Sigmoid colon (tissue), 4 donors: ENCODE measurements around the gene TMEM214.
A peak's percentile ranks its signal among the peaks of the same experiment; 100 is the strongest.

Experiments used
- EP300 ChIP-seq, 4 donors: sonication (generic); formaldehyde crosslinking; IDR thresholded peaks; one replicate each; pipeline ENCODE4 v1.6.1; 2017; ENCODE audit warnings: antibody characterized with exemption in 4 of 4
- POLR2A ChIP-seq, 2 donors: fragments of 450-650 bp; IDR thresholded peaks; one replicate each; pipeline ENCODE4 v1.6.1; 2016; ENCODE audit warnings: antibody characterized with exemption in 2 of 2, mild to moderate bottlenecking in 2 of 2, moderate library complexity in 2 of 2
- TF ChIP-seq, protein P1 (sequence below), 4 experiments: fragments of 450-650 bp in 3 of 4; fragments of 200-600 bp in 1 of 4; IDR thresholded peaks; one replicate each; pipeline ENCODE4 v1.5.1; 2016 to 2019; ENCODE audit warnings: antibody characterized with exemption in 4 of 4, mild to moderate bottlenecking in 3 of 4, moderate library complexity in 2 of 4

DNA sequence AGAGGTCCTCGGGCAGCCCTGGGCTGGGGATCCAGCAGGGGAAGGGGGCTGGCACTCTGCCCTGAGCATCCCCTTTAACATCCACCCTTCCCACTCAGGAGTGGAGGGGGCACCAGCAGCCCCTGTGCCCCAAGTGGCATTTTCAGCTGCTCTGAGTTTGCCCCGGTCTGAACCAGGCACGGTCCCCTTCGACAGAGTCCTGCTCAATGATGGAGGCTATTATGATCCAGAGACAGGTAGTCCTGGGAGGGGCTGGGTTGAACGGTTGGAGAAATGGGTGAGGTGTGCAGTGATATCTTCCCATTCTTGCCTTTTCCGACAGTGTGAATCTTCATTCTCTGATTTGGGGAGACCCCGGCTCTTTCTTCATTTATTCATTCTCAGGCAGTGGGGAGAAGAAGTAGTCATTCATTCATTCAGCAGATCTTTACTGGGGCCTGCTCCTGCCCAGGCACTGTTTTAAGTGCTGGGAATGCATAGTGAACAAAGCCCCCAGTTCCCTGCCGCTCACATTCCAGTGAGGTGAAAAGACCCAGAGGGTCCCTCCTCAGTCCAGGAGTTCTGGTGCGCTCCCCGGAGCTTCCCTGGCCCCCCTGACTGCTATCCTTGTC is 52.4 kb downstream of the TMEM214 start:
- TF ChIP-seq, protein P1, sequence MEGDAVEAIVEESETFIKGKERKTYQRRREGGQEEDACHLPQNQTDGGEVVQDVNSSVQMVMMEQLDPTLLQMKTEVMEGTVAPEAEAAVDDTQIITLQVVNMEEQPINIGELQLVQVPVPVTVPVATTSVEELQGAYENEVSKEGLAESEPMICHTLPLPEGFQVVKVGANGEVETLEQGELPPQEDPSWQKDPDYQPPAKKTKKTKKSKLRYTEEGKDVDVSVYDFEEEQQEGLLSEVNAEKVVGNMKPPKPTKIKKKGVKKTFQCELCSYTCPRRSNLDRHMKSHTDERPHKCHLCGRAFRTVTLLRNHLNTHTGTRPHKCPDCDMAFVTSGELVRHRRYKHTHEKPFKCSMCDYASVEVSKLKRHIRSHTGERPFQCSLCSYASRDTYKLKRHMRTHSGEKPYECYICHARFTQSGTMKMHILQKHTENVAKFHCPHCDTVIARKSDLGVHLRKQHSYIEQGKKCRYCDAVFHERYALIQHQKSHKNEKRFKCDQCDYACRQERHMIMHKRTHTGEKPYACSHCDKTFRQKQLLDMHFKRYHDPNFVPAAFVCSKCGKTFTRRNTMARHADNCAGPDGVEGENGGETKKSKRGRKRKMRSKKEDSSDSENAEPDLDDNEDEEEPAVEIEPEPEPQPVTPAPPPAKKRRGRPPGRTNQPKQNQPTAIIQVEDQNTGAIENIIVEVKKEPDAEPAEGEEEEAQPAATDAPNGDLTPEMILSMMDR (IDR thresholded peaks at IDR 0.05), result peak in 1 of 4 experiments; percentile 36
- TF ChIP-seq POLR2A (IDR thresholded peaks at IDR 0.05) (no peak), EP300 (IDR thresholded peaks at IDR 0.05) (no peak)
